Skeletal muscle tissue (tissue), 4 donors: ENCODE data around the gene LRFN2. TPM values are rescaled to one million over a fixed set of nuclear protein-coding genes. Genes with fewer than 3 reads are reported as not detected.

ENCODE experiments used
- H3K27ac ChIP-seq: one replicate; pipeline ENCODE4 v1.7.0; 2013; ENCODE audit warnings: mild to moderate bottlenecking, low read depth, low read length, inconsistent platforms
- H3K27me3 ChIP-seq, 3 donors: one replicate each; pipeline ENCODE4 v1.7.0; 2013; ENCODE audit warnings: low read length in 3 of 3; ENCODE audit not compliant: control insufficient read depth in 3 of 3, insufficient read depth in 3 of 3
- H3K36me3 ChIP-seq, 3 donors: one replicate each; pipeline ENCODE4 v1.7.0; 2013; ENCODE audit warnings: low read length in 3 of 3; ENCODE audit not compliant: control insufficient read depth in 3 of 3, insufficient read depth in 3 of 3
- H3K4me1 ChIP-seq, 3 donors: one replicate each; pipeline ENCODE4 v1.7.0; 2013; ENCODE audit warnings: low read length in 3 of 3, mild to moderate bottlenecking in 3 of 3; ENCODE audit not compliant: control insufficient read depth in 3 of 3, insufficient read depth in 3 of 3
- H3K4me3 ChIP-seq, 3 donors: one replicate each; pipeline ENCODE4 v1.7.0; 2013; ENCODE audit warnings: low read length in 3 of 3
- H3K9ac ChIP-seq, 3 donors: one replicate each; pipeline ENCODE4 v1.7.0; 2013; ENCODE audit warnings: low read length in 3 of 3, mild to moderate bottlenecking in 3 of 3, moderate library complexity in 2 of 3, low read depth in 1 of 3
- H3K9me3 ChIP-seq, 3 donors: one replicate each; pipeline ENCODE4 v1.7.0; 2013; ENCODE audit warnings: low read length in 3 of 3; ENCODE audit not compliant: control insufficient read depth in 3 of 3
- total RNA-seq: library from RNA; depleted of rRNA; stranded (reverse); fragments of >200 nt; gene quantifications from one replicate; pipeline ENCODE4 v1.2.3, GENCODE V29; 2014
- donor health status: Osteomylitis.

Gene LRFN2
- total RNA-seq, 1 donor from 2014 or later, result not detected

DNA sequence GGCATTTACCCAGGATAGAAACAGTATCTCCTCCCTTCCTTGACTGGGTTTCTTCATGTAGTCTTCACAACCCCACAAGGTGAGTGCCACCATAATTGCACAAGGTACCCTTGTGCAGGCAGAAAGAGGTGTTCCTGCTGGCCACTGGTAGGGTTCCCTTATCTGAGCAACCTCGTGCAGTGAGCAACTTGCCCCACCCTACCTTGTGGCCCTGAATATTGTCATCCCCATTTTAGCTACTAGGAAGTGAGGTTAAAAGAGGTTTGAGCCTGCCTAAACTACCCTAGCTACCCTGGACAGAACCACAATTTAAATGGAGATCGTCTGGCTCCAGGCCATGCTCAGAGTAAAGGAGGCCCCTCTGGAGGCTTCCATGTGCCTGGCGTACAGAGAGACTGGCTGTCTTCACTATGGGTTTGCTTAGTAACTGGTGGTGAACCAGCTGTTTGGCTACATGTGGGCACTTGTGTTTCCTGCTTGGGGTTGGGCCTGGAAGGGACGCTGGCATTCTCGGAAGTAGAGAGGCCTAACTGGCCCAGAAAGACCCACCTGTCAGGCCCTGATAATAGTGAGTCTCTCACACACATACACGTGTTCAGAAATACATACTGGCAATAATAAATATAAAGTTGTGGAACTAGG is 148.8 kb downstream of the LRFN2 start:
- H3K9me3 ChIP-seq, result no peaks in the 10 kb centered on the region
- no peak overlapping the region for H3K9ac ChIP-seq
- H3K4me1 ChIP-seq, result peaks cover 0 to 6% (median 5%) of the 10 kb centered on the region in 3 donors
- H3K36me3 ChIP-seq, result no peaks in the 10 kb centered on the region
- no peak overlapping the region for H3K4me3 ChIP-seq
- H3K27ac ChIP-seq, result no peak overlapping the region
- H3K27me3 ChIP-seq, result no peaks in the 10 kb centered on the region

DNA sequence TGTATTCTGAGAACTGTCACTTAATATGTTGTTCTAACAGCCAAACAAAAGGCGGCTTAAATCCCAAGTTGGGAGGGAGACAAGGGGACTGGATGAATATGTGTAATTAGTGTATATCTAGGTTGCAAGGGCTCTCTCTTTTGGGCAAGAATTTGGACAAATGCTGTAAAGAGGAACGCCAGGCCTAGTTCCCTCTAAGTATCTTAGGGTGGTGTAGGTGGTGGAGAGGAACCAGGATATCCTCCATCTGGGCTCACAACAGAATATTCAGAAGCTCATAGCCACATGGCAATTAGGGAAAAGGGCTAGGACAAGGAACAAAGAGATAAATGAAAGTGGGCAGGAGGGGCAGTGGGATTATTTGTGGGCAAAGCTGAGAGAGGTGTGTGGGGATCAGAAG is 149.5 kb downstream of the LRFN2 start:
- H3K4me3 ChIP-seq, result no peak overlapping the region
- H3K36me3 ChIP-seq, result no peaks in the 10 kb centered on the region
- H3K4me1 ChIP-seq, result peaks cover 0 to 6% (median 5%) of the 10 kb centered on the region in 3 donors
- H3K9ac ChIP-seq, result no peak overlapping the region
- no peaks in the 10 kb centered on the region for H3K9me3 ChIP-seq
- H3K27ac ChIP-seq, result no peak overlapping the region
- no peaks in the 10 kb centered on the region for H3K27me3 ChIP-seq

DNA sequence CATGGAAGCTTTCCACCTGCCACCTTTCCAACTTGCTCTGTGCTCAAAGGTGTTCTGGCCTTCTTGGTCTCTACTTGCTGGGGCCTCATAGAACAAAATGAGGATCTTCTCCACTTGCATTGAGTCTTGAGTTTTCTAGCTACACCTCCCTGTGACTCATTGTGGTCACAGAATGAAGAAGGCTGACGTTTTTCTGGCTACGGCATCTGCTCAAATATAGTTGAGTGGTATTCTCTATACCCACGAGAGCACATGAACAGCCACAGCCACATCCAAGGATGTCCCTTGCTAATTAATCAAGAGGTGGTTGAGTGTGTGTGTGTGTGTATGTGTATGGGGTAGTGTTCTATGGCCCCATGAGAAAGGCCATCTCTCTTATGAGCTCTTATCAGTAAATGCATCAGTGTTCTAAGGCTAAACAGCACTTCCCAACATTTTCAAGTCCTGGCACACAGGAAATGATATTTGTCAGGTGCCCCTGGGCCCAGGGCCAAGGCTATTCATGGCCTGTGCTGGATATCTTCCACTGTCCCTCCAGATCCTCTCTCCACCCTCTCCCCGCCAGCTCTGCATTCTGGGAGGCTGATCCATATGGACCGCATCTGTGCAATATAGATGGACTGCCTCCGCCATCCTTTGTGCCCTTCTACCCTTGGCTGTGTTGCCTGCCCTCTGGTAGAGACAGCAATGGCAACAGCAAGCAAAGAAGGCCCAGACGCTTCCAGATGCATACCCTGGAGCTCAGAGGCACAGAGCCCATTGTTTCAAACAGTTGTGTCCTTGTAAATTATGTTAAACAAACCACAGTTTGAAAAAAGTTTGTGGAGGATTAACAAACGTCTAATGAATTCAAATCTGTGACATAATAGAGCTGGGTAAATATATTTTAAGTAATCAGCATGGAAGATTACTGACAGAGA is 150.2 kb downstream of the LRFN2 start:
- Histone ChIP-seq H3K27ac (no peak overlapping the region), H3K9ac (no peak overlapping the region), H3K4me3 (no peak overlapping the region), H3K27me3 (no peaks in the 10 kb centered on the region), H3K9me3 (no peaks in the 10 kb centered on the region), H3K36me3 (no peaks in the 10 kb centered on the region), H3K4me1 (peaks cover 0 to 6% (median 5%) of the 10 kb centered on the region in 3 donors)

DNA sequence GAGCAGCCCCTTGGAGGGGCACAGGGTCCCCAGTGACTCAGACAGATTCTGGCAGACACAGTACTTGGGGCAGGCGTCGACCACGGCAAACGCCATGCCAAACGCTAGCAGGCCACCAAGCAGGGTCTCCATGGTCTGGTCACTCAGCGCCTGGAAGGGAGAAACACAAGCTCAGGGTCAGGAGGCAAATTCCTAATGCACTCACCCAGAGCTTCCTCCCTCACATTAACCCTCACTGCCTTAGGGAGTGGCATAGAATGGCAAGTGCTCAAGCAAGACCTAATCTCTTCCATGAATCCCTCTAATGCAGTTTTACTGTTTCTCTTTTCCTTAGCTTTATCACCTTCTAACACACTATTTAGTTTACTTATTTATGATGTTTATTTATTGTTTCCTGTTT is 154.2 kb downstream of the LRFN2 start:
- H3K9ac ChIP-seq, result no peak overlapping the region
- no peaks in the 10 kb centered on the region for H3K27me3 ChIP-seq
- H3K4me1 ChIP-seq, result peaks cover 0 to 6% (median 5%) of the 10 kb centered on the region in 3 donors
- no peak overlapping the region for H3K27ac ChIP-seq
- H3K36me3 ChIP-seq, result no peaks in the 10 kb centered on the region
- H3K4me3 ChIP-seq, result no peak overlapping the region
- no peaks in the 10 kb centered on the region for H3K9me3 ChIP-seq

DNA sequence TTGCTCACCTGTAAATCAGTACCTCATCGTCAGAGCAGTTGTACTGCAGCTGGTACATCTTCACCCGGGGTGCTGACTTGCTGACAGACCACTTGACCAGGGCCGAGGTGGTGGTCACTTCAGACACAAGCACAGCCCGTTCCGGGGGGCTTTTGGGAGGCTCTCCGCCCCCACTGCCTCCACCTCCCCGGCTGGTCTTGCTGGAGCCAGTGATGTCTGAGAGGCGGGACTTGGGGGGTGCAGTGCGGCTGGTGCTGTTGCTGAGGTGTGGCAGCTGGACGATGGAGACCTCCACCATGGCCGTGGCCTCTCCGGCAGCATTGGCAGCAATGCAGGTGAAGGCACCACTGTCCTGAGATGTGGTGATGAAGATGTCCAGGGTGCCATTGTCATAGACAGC is 155.5 kb downstream of the LRFN2 start:
- H3K9ac ChIP-seq, result no peak overlapping the region
- no peaks in the 10 kb centered on the region for H3K9me3 ChIP-seq
- peaks cover 0 to 2% (median 0%) of the 10 kb centered on the region in 3 donors for H3K4me1 ChIP-seq
- H3K36me3 ChIP-seq, result no peaks in the 10 kb centered on the region
- H3K4me3 ChIP-seq, result no peak overlapping the region
- H3K27me3 ChIP-seq, result no peaks in the 10 kb centered on the region
- no peak overlapping the region for H3K27ac ChIP-seq

DNA sequence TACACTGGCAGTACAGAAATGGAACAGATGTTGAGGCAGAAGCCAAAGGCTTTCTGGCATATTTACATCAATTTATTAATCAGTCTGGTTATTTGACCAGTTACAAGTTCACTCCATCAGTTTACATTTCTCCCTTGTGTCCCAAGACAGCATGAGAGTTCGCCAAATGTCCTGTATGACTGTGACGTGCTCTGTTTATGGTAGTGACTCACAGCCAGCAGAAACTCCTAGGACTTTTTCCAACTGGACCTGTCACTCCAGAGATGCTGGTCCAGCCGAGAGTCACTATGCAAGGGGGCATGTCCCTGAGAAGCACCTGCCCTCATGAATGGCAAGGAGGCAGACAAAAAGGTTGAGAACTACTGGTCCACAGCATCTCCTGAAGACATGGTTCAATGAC is 160.0 kb downstream of the LRFN2 start:
- Histone ChIP-seq H3K4me1 (peaks cover 12 to 22% (median 19%) of the 10 kb centered on the region in 3 donors), H3K9me3 (no peaks in the 10 kb centered on the region), H3K27ac (no peak overlapping the region), H3K4me3 (no peak overlapping the region), H3K36me3 (no peaks in the 10 kb centered on the region), H3K9ac (no peak overlapping the region), H3K27me3 (no peaks in the 10 kb centered on the region)

DNA sequence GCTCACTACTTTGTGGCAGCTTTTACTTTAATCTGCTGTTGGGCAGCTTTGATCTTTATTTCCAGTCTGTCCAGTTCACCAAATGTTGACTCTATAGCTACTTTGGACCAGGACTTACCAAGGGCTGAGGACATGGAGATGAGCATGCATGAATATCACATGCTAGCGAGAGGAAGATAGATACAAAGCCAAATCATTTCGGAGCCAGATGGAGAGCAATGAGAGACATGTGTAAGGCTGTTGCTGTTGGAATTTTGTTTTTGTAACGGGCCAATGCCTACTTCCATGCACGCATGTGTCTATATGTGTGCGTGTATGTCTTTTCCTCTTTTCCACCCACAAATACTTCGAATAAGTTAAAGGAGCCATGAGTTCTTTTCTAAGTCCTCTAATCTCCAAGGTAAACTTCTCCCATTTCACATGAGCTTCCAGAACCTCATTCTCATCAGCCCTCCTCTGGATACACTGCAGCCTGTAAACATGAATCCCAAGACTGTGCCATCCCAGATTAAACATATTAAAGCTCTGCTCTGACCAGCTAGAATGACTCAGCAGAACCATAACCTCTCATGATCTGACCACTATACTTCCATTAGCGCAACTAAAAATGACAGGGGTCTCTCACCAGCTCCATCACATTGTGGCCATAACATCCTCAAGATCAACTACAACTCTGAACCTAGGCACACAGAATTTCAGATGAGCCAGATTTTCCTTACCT is 160.7 kb downstream of the LRFN2 start:
- Histone ChIP-seq H3K9me3 (no peaks in the 10 kb centered on the region), H3K4me3 (no peak overlapping the region), H3K27me3 (no peaks in the 10 kb centered on the region), H3K9ac (no peak overlapping the region), H3K4me1 (peaks cover 12 to 22% (median 19%) of the 10 kb centered on the region in 3 donors), H3K36me3 (no peaks in the 10 kb centered on the region), H3K27ac (peak overlapping the region; percentile 67)

DNA sequence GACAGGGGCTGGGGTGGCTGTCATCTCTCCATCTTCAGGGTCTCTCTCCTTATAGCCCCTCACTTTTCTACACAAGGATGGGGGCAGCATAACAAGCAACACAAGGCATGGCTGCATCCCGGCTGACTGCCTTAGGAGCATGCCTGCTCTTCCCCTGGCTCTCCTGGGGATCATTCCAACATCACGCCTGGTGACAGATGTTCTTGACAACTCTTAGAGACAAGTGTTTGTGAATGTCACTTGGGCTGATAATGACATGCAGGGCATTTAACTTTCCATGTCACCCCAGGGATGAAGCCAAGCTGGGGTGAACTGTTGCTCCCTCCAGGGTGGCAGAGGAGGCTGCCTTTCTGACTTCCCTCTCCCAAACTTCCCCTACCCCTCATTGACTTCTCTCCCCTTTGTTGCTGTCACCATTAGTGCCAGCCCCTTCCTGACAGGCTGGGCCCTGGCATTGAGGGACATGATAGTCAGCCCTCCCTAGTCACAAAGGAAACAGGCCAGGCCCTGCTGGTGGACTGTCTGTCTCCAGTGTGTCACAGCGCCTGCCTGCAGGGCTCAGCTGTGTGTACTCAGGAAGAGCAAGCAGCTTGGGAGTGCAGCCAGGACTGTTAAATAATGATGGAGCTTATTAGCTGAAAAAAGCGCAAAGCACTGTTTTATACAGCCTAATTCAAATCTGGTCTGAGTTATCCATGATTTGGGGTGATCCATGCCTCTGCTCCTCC is 161.8 kb downstream of the LRFN2 start:
- Histone ChIP-seq H3K9me3 (no peaks in the 10 kb centered on the region), H3K4me1 (peaks cover 12 to 22% (median 19%) of the 10 kb centered on the region in 3 donors), H3K36me3 (no peaks in the 10 kb centered on the region), H3K27ac (peak overlapping the region; percentile 67), H3K27me3 (no peaks in the 10 kb centered on the region), H3K9ac (peak overlapping the region in 2 of 3 donors; percentile 44 to 65), H3K4me3 (no peak overlapping the region)

DNA sequence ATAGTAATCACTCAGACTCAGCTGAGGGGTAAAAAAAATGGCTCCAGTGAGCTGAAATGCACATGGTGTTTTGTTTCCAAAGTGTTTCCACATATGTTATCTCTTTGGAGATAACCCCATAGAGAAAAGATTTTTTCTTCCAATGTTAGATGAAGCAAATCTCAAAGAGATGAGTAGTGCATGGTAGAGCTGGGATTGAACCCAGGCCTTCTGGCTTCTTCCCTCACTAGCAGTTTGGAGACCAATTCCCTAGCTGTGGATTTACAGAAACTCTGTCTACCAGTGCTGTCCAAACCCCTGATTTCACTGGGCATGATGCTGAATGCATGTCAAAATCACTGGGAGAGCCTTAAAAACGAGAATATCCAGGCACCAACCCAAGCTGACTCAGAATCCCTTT is 165.1 kb downstream of the LRFN2 start:
- no peak overlapping the region for H3K4me3 ChIP-seq
- no peak overlapping the region for H3K27ac ChIP-seq
- peaks cover 28 to 44% (median 42%) of the 10 kb centered on the region in 3 donors for H3K4me1 ChIP-seq
- no peak overlapping the region for H3K9ac ChIP-seq
- H3K36me3 ChIP-seq, result no peaks in the 10 kb centered on the region
- H3K27me3 ChIP-seq, result no peaks in the 10 kb centered on the region
- H3K9me3 ChIP-seq, result no peaks in the 10 kb centered on the region
